ENCODE measurements around the gene KRT34.

KRT34 gene

DNA sequence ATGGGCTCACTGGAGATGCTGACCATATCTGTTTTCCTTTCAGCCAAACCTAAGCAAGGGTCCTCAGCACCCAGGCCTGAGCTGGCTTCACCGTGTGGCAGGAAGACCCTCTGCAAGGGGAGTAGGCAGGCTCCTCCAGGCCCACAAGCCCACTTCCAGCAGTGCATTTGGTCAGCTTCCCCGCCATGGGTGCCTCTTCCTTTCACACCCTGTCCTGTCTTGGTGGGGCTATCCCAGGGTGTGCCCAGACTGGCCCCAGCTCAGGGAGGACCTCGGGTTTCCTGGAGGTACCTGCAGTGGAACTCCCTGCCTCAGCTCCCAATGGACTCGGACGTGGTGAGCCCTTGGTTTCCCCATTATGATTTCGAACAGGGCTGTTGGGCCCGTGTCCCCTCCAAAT is 53.9 kb downstream of the KRT34 start:
- no peak for DNase-seq
